HepG2 (cell line): Measurements from ENCODE around the gene BSN.
"Not testable (repeated sequence)": the region's sequence is repeated elsewhere in the genome, so short reads cannot be mapped to it uniquely, and the experiment has no call there.

ENCODE experiments used
- ATF1 ChIP-seq: IDR thresholded peaks from 2 replicates; pipeline ENCODE4 v1.6.1; 2016; ENCODE audit warnings: mild to moderate bottlenecking, control low read depth
- CEBPB ChIP-seq: IDR thresholded peaks from 2 replicates; pipeline ENCODE4 v1.6.1; 2011; ENCODE audit warnings: low read depth, low read length, improper control_type of control experiment, borderline replicate concordance
- FOXJ3 ChIP-seq: sonication (generic); formaldehyde crosslinking; IDR thresholded peaks from 2 replicates; pipeline ENCODE4 v1.4.0; 2020; ENCODE audit warnings: missing genetic modification reagents, mild to moderate bottlenecking, borderline replicate concordance
- FOXM1 ChIP-seq: sonication (generic); formaldehyde crosslinking; IDR thresholded peaks from 2 replicates; pipeline ENCODE4 v1.5.0; 2020; ENCODE audit warnings: missing genetic modification reagents
- SCMH1 ChIP-seq: sonication (generic); formaldehyde crosslinking; IDR thresholded peaks from 2 replicates; pipeline ENCODE4 v1.9.0; 2021; ENCODE audit warnings: missing genetic modification reagents, mild to moderate bottlenecking, borderline replicate concordance
- YY1 ChIP-seq: IDR thresholded peaks from 2 replicates; pipeline ENCODE4 v1.6.1; 2011; ENCODE audit warnings: low read length, low read depth, moderate library complexity, mild to moderate bottlenecking; ENCODE audit not compliant: insufficient read depth, insufficient replicate concordance
- ZBTB20 ChIP-seq: sonication (generic); formaldehyde crosslinking; IDR thresholded peaks from 2 replicates; pipeline ENCODE4 v1.8.1; 2023; ENCODE audit warnings: missing genetic modification reagents, low read depth, mild to moderate bottlenecking, borderline replicate concordance
- ZNF891 ChIP-seq: sonication (generic); formaldehyde crosslinking; IDR thresholded peaks from 2 replicates; pipeline ENCODE4 v1.5.0; 2020; ENCODE audit warnings: mild to moderate bottlenecking, missing genetic modification reagents
- TF ChIP-seq, protein P1 (sequence below): sonication (generic); formaldehyde crosslinking; IDR thresholded peaks from 2 replicates; pipeline ENCODE4 v1.4.0; 2020; ENCODE audit warnings: mild to moderate bottlenecking, missing genetic modification reagents
- TF ChIP-seq, protein P2 (sequence below): sonication (generic); formaldehyde crosslinking; IDR thresholded peaks from 2 replicates; pipeline ENCODE4 v1.5.0; 2020; ENCODE audit warnings: mild to moderate bottlenecking, missing genetic modification reagents, moderate library complexity
- TF ChIP-seq, protein P3 (sequence below): IDR thresholded peaks from 2 replicates; pipeline ENCODE4 v1.6.1; 2012; ENCODE audit warnings: inconsistent platforms
- TF ChIP-seq, protein P4 (sequence below): sonication (generic); formaldehyde crosslinking; IDR thresholded peaks from 2 replicates; pipeline ENCODE4 v1.5.0; 2020; ENCODE audit warnings: mild to moderate bottlenecking, missing genetic modification reagents, borderline replicate concordance
- TF ChIP-seq, protein P5 (sequence below): sonication (generic); formaldehyde crosslinking; IDR thresholded peaks from 2 replicates; pipeline ENCODE4 v1.8.0; 2022; ENCODE audit warnings: mild to moderate bottlenecking, missing genetic modification reagents; ENCODE audit not compliant: insufficient replicate concordance

DNA sequence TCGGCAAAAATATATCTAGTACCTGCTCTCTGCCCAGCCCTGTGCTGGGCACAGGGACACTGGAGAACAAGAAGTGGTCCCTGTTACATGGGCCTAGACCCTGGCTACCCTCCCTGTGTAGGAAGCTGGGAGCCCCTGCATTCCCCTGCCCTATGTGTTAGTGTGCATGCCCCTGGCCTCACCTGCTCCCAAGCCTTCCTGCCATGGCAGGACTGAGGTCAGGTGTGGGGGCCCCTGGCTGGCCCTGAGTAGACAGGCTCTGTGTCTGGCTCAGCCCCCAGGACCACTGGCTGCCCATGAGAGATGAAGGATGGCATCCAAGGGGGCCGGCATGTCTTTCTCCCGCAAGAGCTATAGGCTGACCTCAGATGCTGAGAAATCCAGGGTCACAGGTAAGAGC lies 136.6 kb downstream of the BSN start:
- TF ChIP-seq, protein P1, sequence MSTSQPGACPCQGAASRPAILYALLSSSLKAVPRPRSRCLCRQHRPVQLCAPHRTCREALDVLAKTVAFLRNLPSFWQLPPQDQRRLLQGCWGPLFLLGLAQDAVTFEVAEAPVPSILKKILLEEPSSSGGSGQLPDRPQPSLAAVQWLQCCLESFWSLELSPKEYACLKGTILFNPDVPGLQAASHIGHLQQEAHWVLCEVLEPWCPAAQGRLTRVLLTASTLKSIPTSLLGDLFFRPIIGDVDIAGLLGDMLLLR (CRISPR knock-in tag), result not testable (repeated sequence)
- not testable (repeated sequence) for TF ChIP-seq FOXM1 (CRISPR knock-in tag); FOXJ3 (CRISPR knock-in tag); SCMH1 (CRISPR knock-in tag); YY1; ATF1 (CRISPR knock-in tag); ZNF891 (CRISPR knock-in tag); ZBTB20 (CRISPR knock-in tag); CEBPB
- TF ChIP-seq, protein P2, sequence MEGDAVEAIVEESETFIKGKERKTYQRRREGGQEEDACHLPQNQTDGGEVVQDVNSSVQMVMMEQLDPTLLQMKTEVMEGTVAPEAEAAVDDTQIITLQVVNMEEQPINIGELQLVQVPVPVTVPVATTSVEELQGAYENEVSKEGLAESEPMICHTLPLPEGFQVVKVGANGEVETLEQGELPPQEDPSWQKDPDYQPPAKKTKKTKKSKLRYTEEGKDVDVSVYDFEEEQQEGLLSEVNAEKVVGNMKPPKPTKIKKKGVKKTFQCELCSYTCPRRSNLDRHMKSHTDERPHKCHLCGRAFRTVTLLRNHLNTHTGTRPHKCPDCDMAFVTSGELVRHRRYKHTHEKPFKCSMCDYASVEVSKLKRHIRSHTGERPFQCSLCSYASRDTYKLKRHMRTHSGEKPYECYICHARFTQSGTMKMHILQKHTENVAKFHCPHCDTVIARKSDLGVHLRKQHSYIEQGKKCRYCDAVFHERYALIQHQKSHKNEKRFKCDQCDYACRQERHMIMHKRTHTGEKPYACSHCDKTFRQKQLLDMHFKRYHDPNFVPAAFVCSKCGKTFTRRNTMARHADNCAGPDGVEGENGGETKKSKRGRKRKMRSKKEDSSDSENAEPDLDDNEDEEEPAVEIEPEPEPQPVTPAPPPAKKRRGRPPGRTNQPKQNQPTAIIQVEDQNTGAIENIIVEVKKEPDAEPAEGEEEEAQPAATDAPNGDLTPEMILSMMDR (CRISPR knock-in tag), result not testable (repeated sequence)
- TF ChIP-seq, protein P3, sequence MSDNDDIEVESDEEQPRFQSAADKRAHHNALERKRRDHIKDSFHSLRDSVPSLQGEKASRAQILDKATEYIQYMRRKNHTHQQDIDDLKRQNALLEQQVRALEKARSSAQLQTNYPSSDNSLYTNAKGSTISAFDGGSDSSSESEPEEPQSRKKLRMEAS, result not testable (repeated sequence)
- TF ChIP-seq, protein P4, sequence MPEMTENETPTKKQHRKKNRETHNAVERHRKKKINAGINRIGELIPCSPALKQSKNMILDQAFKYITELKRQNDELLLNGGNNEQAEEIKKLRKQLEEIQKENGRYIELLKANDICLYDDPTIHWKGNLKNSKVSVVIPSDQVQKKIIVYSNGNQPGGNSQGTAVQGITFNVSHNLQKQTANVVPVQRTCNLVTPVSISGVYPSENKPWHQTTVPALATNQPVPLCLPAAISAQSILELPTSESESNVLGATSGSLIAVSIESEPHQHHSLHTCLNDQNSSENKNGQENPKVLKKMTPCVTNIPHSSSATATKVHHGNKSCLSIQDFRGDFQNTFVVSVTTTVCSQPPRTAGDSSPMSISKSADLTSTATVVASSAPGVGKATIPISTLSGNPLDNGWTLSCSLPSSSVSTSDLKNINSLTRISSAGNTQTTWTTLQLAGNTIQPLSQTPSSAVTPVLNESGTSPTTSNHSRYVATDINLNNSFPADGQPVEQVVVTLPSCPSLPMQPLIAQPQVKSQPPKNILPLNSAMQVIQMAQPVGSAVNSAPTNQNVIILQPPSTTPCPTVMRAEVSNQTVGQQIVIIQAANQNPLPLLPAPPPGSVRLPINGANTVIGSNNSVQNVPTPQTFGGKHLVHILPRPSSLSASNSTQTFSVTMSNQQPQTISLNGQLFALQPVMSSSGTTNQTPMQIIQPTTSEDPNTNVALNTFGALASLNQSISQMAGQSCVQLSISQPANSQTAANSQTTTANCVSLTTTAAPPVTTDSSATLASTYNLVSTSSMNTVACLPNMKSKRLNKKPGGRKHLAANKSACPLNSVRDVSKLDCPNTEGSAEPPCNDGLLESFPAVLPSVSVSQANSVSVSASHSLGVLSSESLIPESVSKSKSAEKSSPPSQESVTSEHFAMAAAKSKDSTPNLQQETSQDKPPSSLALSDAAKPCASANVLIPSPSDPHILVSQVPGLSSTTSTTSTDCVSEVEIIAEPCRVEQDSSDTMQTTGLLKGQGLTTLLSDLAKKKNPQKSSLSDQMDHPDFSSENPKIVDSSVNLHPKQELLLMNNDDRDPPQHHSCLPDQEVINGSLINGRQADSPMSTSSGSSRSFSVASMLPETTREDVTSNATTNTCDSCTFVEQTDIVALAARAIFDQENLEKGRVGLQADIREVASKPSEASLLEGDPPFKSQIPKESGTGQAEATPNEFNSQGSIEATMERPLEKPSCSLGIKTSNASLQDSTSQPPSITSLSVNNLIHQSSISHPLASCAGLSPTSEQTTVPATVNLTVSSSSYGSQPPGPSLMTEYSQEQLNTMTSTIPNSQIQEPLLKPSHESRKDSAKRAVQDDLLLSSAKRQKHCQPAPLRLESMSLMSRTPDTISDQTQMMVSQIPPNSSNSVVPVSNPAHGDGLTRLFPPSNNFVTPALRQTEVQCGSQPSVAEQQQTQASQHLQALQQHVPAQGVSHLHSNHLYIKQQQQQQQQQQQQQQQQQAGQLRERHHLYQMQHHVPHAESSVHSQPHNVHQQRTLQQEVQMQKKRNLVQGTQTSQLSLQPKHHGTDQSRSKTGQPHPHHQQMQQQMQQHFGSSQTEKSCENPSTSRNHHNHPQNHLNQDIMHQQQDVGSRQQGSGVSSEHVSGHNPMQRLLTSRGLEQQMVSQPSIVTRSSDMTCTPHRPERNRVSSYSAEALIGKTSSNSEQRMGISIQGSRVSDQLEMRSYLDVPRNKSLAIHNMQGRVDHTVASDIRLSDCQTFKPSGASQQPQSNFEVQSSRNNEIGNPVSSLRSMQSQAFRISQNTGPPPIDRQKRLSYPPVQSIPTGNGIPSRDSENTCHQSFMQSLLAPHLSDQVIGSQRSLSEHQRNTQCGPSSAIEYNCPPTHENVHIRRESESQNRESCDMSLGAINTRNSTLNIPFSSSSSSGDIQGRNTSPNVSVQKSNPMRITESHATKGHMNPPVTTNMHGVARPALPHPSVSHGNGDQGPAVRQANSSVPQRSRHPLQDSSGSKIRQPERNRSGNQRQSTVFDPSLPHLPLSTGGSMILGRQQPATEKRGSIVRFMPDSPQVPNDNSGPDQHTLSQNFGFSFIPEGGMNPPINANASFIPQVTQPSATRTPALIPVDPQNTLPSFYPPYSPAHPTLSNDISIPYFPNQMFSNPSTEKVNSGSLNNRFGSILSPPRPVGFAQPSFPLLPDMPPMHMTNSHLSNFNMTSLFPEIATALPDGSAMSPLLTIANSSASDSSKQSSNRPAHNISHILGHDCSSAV (CRISPR knock-in tag), result not testable (repeated sequence)
- TF ChIP-seq, protein P5, sequence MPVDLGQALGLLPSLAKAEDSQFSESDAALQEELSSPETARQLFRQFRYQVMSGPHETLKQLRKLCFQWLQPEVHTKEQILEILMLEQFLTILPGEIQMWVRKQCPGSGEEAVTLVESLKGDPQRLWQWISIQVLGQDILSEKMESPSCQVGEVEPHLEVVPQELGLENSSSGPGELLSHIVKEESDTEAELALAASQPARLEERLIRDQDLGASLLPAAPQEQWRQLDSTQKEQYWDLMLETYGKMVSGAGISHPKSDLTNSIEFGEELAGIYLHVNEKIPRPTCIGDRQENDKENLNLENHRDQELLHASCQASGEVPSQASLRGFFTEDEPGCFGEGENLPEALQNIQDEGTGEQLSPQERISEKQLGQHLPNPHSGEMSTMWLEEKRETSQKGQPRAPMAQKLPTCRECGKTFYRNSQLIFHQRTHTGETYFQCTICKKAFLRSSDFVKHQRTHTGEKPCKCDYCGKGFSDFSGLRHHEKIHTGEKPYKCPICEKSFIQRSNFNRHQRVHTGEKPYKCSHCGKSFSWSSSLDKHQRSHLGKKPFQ, result not testable (repeated sequence)
